Stomach (tissue), 4 donors: ENCODE results near the gene CEP350.

Experiments
- EP300 ChIP-seq: sonication (generic); formaldehyde crosslinking; IDR thresholded peaks from one replicate; pipeline ENCODE4 v1.6.1; 2017; ENCODE audit warnings: antibody characterized with exemption
- POLR2A ChIP-seq, 4 donors: fragments of 450-650 bp; IDR thresholded peaks; one replicate each; pipeline ENCODE4 v1.6.1; 2016; ENCODE audit warnings: antibody characterized with exemption in 4 of 4, control low read depth in 2 of 4, mild to moderate bottlenecking in 1 of 4, moderate library complexity in 1 of 4
- POLR2AphosphoS5 ChIP-seq, 3 donors: sonication (generic); formaldehyde crosslinking; IDR thresholded peaks; one replicate each; pipeline ENCODE4 v1.6.1; 2016; ENCODE audit warnings: antibody characterized with exemption in 3 of 3
- TF ChIP-seq, protein P1 (sequence below), 7 experiments: fragments of 450-650 bp in 4 of 7; fragments of 200-600 bp in 3 of 7; sonication (generic) in 3 of 7; IDR thresholded peaks; one replicate each; pipeline ENCODE4 v1.5.1; 2016 to 2019; ENCODE audit warnings: antibody characterized with exemption in 7 of 7, control low read depth in 2 of 7, mild to moderate bottlenecking in 1 of 7

DNA sequence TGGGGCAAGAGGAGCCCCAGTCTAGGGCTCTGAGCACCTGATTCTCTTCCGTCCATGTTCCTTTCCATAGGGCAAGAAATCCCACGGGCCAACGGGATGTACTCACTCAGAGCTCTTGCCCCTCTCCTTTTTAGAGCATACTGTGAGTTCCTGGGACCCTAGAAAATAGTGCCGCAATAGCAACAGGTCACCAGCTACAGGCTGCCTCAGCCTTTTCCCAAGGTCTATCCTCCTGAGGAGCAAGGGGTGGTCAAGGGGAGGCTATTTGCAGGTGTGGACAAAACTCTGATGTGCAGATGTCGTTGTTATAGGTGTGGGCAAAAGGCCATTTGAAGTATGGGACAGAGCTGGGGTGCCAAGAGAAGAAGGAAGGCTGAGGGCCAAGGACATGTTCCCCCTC, 198.4 kb downstream of the CEP350 start:
- TF ChIP-seq, protein P1, sequence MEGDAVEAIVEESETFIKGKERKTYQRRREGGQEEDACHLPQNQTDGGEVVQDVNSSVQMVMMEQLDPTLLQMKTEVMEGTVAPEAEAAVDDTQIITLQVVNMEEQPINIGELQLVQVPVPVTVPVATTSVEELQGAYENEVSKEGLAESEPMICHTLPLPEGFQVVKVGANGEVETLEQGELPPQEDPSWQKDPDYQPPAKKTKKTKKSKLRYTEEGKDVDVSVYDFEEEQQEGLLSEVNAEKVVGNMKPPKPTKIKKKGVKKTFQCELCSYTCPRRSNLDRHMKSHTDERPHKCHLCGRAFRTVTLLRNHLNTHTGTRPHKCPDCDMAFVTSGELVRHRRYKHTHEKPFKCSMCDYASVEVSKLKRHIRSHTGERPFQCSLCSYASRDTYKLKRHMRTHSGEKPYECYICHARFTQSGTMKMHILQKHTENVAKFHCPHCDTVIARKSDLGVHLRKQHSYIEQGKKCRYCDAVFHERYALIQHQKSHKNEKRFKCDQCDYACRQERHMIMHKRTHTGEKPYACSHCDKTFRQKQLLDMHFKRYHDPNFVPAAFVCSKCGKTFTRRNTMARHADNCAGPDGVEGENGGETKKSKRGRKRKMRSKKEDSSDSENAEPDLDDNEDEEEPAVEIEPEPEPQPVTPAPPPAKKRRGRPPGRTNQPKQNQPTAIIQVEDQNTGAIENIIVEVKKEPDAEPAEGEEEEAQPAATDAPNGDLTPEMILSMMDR (IDR thresholded peaks at IDR 0.05) = no peak
- TF ChIP-seq POLR2A (IDR thresholded peaks at IDR 0.05) (no peak), POLR2AphosphoS5 (IDR thresholded peaks at IDR 0.05) (no peak), EP300 (no peak)
